GM23338 (cell line): ENCODE results near the gene TRABD2A. TPM values are rescaled to one million over a fixed set of nuclear protein-coding genes. Genes with fewer than 3 reads are reported as not detected.

Source experiments
- ATAC-seq: fragments of 200-7000 bp; cut with Tn5 transposase; 3 replicates; pipeline ENCODE4 v1.9.1; 2020
- DNase-seq: peaks from one replicate; pipeline ENCODE4 v3.0.0-alpha.2; 2015; ENCODE audit warnings: low spot score
- H2AFZ ChIP-seq: fragments of 200-600 bp; sonication (generic); 2 replicates; pipeline ENCODE4 v1.8.0; 2016; ENCODE audit warnings: antibody characterized with exemption, mild to moderate bottlenecking, moderate library complexity
- H3F3A ChIP-seq: fragments of 200-600 bp; sonication (generic); replicated peaks from 2 replicates; pipeline ENCODE4 v1.8.0; 2017; ENCODE audit warnings: antibody characterized with exemption, mixed run types, low read depth
- H3K27ac ChIP-seq: fragments of 200-600 bp; sonication (generic); 2 replicates; pipeline ENCODE4 v1.6.1; 2016; ENCODE audit warnings: low read depth
- H3K27me3 ChIP-seq: fragments of 200-600 bp; sonication (generic); 2 replicates; pipeline ENCODE4 v1.8.0; 2016; ENCODE audit warnings: mild to moderate bottlenecking, mixed run types, moderate library complexity; ENCODE audit not compliant: insufficient read depth
- H3K36me3 ChIP-seq: fragments of 200-600 bp; sonication (generic); 2 replicates; pipeline ENCODE4 v1.8.0; 2016; ENCODE audit warnings: mild to moderate bottlenecking; ENCODE audit not compliant: insufficient read depth
- H3K4me1 ChIP-seq: fragments of 200-600 bp; sonication (generic); 2 replicates; pipeline ENCODE4 v1.8.0; 2016; ENCODE audit warnings: mild to moderate bottlenecking, moderate library complexity; ENCODE audit not compliant: insufficient read depth
- H3K4me2 ChIP-seq: fragments of 200-600 bp; sonication (generic); 2 replicates; pipeline ENCODE4 v1.7.1; 2017; ENCODE audit warnings: mixed run types
- H3K4me3 ChIP-seq: fragments of 200-600 bp; sonication (generic); 2 replicates; pipeline ENCODE4 v1.6.1; 2016; ENCODE audit warnings: mixed run types
- H3K79me2 ChIP-seq: fragments of 200-600 bp; sonication (generic); replicated peaks from 2 replicates; pipeline ENCODE4 v1.8.0; 2017; ENCODE audit warnings: mild to moderate bottlenecking; ENCODE audit not compliant: insufficient read depth
- H3K9me2 ChIP-seq: fragments of 200-600 bp; sonication (generic); 2 replicates; pipeline ENCODE4 v1.8.0; 2017; ENCODE audit not compliant: insufficient read depth
- H4K20me1 ChIP-seq: fragments of 200-600 bp; sonication (generic); replicated peaks from 2 replicates; pipeline ENCODE4 v1.8.0; 2017; ENCODE audit warnings: mild to moderate bottlenecking; ENCODE audit not compliant: insufficient read depth
- H3K27ac Mint-ChIP-seq: 2 replicates; pipeline ENCODE4 v1.8.0; 2020; ENCODE audit warnings: inconsistent platforms, mild to moderate bottlenecking, moderate library complexity, mixed read lengths
- H3K27me3 Mint-ChIP-seq: 3 replicates; pipeline ENCODE4 v1.8.0; 2022; ENCODE audit warnings: low read depth, mild to moderate bottlenecking, moderate library complexity, mixed read lengths, inconsistent platforms; ENCODE audit not compliant: insufficient read depth, poor library complexity
- H3K36me3 Mint-ChIP-seq: 3 replicates; pipeline ENCODE4 v1.8.0; 2021; ENCODE audit warnings: low read depth, mild to moderate bottlenecking, inconsistent platforms, moderate library complexity, mixed read lengths
- H3K4me1 Mint-ChIP-seq: 3 replicates; pipeline ENCODE4 v1.8.0; 2020; ENCODE audit warnings: mild to moderate bottlenecking, inconsistent platforms, mixed read lengths
- H3K4me3 Mint-ChIP-seq: 3 replicates; pipeline ENCODE4 v1.8.0; 2021; ENCODE audit warnings: moderate library complexity, mild to moderate bottlenecking, inconsistent platforms, mixed read lengths
- H3K9me3 Mint-ChIP-seq: 3 replicates; pipeline ENCODE4 v1.8.0; 2020; ENCODE audit warnings: moderate library complexity, mild to moderate bottlenecking, inconsistent platforms, mixed read lengths
- CREB1 ChIP-seq: fragments of 250-450 bp; sonication (Bioruptor Pico); IDR thresholded peaks from 2 replicates; pipeline ENCODE4 v1.5.0; 2020; ENCODE audit warnings: low read depth, mild to moderate bottlenecking, moderate library complexity
- ETS1 ChIP-seq: IDR thresholded peaks from 2 replicates; pipeline ENCODE4 v1.6.1; 2016; ENCODE audit warnings: antibody characterized with exemption
- EZH2phosphoT487 ChIP-seq: fragments of 200-600 bp; sonication (generic); IDR thresholded peaks from one replicate; pipeline ENCODE4 v1.8.1; 2018; ENCODE audit warnings: antibody characterized with exemption; ENCODE audit not compliant: unreplicated experiment
- JUNB ChIP-seq: IDR thresholded peaks from one replicate; pipeline ENCODE4 v1.6.1; 2016; ENCODE audit warnings: antibody characterized with exemption; ENCODE audit not compliant: unreplicated experiment
- NANOG ChIP-seq: IDR thresholded peaks from 2 replicates; pipeline ENCODE4 v1.6.1; 2016; ENCODE audit warnings: antibody characterized with exemption, borderline replicate concordance
- POLR2AphosphoS5 ChIP-seq: IDR thresholded peaks from 2 replicates; pipeline ENCODE4 v1.6.1; 2016; ENCODE audit warnings: antibody characterized with exemption, low read depth
- REST ChIP-seq: IDR thresholded peaks from one replicate; pipeline ENCODE4 v1.6.1; 2018; ENCODE audit warnings: antibody characterized with exemption; ENCODE audit not compliant: unreplicated experiment
- STAT1 ChIP-seq: IDR thresholded peaks from one replicate; pipeline ENCODE4 v1.6.1; 2016; ENCODE audit warnings: antibody characterized with exemption; ENCODE audit not compliant: unreplicated experiment
- ZNF114 ChIP-seq: fragments of 250-450 bp; sonication (Bioruptor Pico); IDR thresholded peaks from 2 replicates; pipeline ENCODE4 v1.5.0; 2020; ENCODE audit warnings: mild to moderate bottlenecking, moderate library complexity
- ZNF331 ChIP-seq: fragments of 250-450 bp; sonication (Bioruptor Pico); IDR thresholded peaks from 2 replicates; pipeline ENCODE4 v1.5.0; 2020; ENCODE audit warnings: low read depth, mild to moderate bottlenecking, moderate library complexity
- polyA plus RNA-seq: library from polyadenylated mRNA; unstranded; fragments of >200 nt; fragmentation: Nextera tagmentation; extraction: Ambion mirVana; gene quantifications from 2 replicates; pipeline ENCODE4 v1.2.1, GENCODE V29; 2016
- total RNA-seq: library from RNA; depleted of rRNA; stranded (reverse); fragments of >200 nt; shearing (Covaris generic); gene quantifications from 2 replicates; pipeline ENCODE4 v1.2.3, GENCODE V29; 2014

Gene TRABD2A
- total and polyA plus RNA-seq, 2 experiments from 2014 or later = 5.5 to 12.1 TPM

- TF ChIP-seq ETS1 (no peak), REST (no peak), CREB1 (CRISPR knock-in tag) (no peak), ZNF114 (no peak)
Observed at GRCh38 chr2:84906108-84906899, 25.4 kb upstream of the TRABD2A start (continued).

- Histone ChIP-seq H3K9me2 (peaks cover 14% of the 10 kb centered on the region), H4K20me1 (no peaks in the 10 kb centered on the region), H3F3A (peaks cover 3% of the 10 kb centered on the region; the same call in 1 of the 2 replicates), H3K27ac (peak within 1 kb of the TSS; percentile 21; the same call in 1 of the 2 replicates), H3K4me1 (peaks cover 10% of the 10 kb centered on the region), H3K36me3 (no peaks in the 10 kb centered on the region), H3K4me2 (peak within 1 kb of the TSS; percentile 92), H3K79me2 (peaks cover 7% of the 10 kb centered on the region), H3K4me3 (peak within 1 kb of the TSS; percentile 95), H3K27me3 (peaks cover 23% of the 10 kb centered on the region), H2AFZ (peak within 1 kb of the TSS; percentile 89)
- TF ChIP-seq NANOG (no peak), ETS1 (no peak), STAT1 (no peak), POLR2AphosphoS5 (peak; percentile 96), ZNF331 (CRISPR knock-in tag) (no peak), JUNB (no peak), CREB1 (CRISPR knock-in tag) (no peak), EZH2phosphoT487 (no peak)
- DNase-seq (peak; percentile 64), ATAC-seq (peak; percentile 52)
- Mint-ChIP-seq H3K4me3 (peak within 1 kb of the TSS; percentile 89), H3K36me3 (peaks cover 35% of the 10 kb centered on the region), H3K27ac (no peak within 1 kb of the TSS), H3K4me1 (peaks cover 21% of the 10 kb centered on the region; the same call in 2 of the 3 replicates), H3K9me3 (peaks cover 8% of the 10 kb centered on the region; the same call in 2 of the 3 replicates), H3K27me3 (peaks cover 27% of the 10 kb centered on the region)
Observed at GRCh38 chr2:84905181-84906107, 24.6 kb upstream of the TRABD2A start, which contains the start of gene TMSB10. TSS of gene TMSB10 (plus strand) at chr2:84905656.
